Skin epidermis (tissue), 12 donors: Measurements from ENCODE around the gene PPIG.
"Not testable (repeated sequence)": the region's sequence is repeated elsewhere in the genome, so short reads cannot be mapped to it uniquely, and the experiment has no call there.

Experiments
- H3K27ac ChIP-seq, 21 experiments: fragments of 200-600 bp; sonication (generic) in 11 of 21; one replicate each; pipeline ENCODE4 v1.5.0; 2020; ENCODE audit warnings: mild to moderate bottlenecking in 3 of 21, inconsistent platforms in 2 of 21, moderate library complexity in 2 of 21
- H3K4me3 ChIP-seq, 7 experiments: fragments of 200-600 bp; sonication (generic) in 2 of 7; one replicate each; pipeline ENCODE4 v1.5.0; 2020; ENCODE audit warnings: inconsistent platforms in 2 of 7, mild to moderate bottlenecking in 2 of 7, moderate library complexity in 1 of 7

The PPIG gene

GRCh38 chr2:169658877-169659276 is 74.7 kb downstream of the PPIG start:
- H3K27ac ChIP-seq: no peak overlapping the region

DNA sequence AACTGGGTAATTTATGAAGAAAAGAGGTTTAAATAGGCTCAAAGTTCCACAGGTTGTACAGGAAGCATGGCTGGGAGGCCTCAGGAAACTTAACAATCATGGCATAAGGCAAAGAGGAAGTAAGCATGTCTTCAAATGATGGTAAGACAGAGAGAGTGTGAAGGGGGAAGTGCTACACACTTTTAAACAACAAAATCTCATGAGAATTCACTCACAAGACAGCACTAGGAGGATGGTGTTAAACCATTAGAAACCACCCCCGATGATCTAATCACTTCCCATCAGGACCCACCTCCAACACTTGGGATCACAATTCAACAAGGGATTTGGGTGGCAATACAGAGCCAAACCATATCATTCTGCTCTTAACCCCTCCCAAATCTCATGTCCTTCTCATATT is 75.2 kb downstream of the PPIG start:
- H3K27ac ChIP-seq: no peak overlapping the region

More at GRCh38 chr2:169658877-169659276, 74.7 kb downstream of the PPIG start:
- H3K4me3 ChIP-seq: no peak overlapping the region

DNA sequence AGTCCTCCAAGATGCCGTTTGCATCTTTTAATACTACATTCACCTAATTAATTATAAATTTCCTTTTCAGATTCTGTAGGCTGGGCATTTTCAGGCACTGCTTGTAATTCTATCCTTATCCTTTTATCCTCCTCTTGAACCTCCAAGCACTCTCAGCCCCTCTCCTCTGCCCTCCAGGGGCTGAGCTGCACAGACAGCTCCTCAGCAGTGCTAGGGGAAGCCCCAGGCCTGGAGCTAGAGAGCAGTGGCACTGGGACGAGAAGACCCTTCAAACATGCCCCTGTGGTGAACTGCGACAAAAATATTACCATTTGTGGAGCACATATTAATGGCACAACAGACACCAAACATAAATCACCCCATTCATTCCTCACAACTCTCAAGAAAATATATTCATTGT is 77.1 kb downstream of the PPIG start:
- no peak overlapping the region for H3K4me3 ChIP-seq
- no peak overlapping the region for H3K27ac ChIP-seq

More for the DNA sequence above, 75.2 kb downstream of the PPIG start:
- H3K4me3 ChIP-seq: no peak overlapping the region

- no peak overlapping the region for H3K27ac ChIP-seq
- H3K4me3 ChIP-seq: no peak overlapping the region
Observed at GRCh38 chr2:169662744-169663143, 78.6 kb downstream of the PPIG start.

DNA sequence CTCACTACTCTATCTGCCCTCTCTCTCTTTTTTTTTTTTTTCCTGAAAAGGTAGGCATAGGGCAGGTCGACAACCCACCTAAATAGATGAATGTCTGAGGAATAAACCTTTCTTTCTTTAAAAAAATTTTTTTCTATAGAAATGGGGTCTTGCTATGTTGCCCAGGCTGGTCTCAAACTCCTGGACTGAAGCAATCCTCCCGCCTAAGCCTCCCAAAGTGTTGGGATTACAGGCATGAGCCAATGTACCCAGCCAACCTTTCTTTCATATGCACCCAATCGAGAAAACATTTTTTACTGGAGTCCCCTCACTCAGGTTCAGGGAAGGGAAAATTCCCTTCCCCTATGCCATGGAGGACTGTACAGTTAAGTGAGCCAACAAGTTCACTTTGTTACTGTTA is 79.1 kb downstream of the PPIG start:
- no peak overlapping the region for H3K4me3 ChIP-seq

DNA sequence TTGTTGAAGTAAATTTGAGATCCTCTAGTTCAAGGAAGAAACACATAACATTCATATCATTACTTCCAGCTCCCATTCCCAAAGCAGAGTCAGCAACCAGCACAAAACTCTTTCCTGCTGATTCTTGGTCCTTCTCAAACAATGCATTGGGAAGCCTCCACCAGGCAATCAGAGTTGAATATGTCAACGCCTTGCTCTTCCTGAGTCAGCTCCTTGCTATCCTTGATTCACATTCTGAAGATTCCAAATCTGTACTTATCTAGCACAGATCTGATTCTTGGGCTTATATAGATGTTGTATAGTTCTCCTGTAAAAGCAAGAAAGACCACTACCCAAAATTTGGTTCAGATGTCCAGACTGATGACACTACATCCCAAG is 80.4 kb downstream of the PPIG start:
- Histone ChIP-seq H3K4me3 (no peak overlapping the region), H3K27ac (no peak overlapping the region)

More for the DNA sequence above, 79.1 kb downstream of the PPIG start:
- H3K27ac ChIP-seq: no peak overlapping the region

GRCh38 chr2:169664978-169665930 is 81.1 kb downstream of the PPIG start:
- Histone ChIP-seq H3K27ac (no peak overlapping the region), H3K4me3 (no peak overlapping the region)

DNA sequence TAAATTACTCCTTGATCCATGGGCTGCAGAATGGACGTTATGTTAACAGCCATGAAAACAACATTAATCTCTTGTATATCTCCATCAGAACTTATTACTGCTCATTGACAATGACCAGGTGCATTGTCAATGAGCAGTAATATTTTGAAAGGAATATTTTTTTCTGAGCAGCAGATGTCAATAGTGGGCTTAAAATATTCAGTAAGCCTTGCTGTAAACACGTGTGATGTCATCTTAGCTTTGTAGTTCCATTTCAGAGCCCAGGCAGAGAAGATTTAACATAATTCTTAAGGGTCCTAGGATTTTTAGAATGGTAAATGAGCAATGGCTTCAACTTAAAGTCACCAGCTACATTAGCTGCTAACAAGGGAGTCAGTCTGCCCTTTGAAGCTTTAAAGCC is 83.4 kb downstream of the PPIG start:
- H3K4me3 ChIP-seq: no peak overlapping the region
- no peak overlapping the region for H3K27ac ChIP-seq

DNA sequence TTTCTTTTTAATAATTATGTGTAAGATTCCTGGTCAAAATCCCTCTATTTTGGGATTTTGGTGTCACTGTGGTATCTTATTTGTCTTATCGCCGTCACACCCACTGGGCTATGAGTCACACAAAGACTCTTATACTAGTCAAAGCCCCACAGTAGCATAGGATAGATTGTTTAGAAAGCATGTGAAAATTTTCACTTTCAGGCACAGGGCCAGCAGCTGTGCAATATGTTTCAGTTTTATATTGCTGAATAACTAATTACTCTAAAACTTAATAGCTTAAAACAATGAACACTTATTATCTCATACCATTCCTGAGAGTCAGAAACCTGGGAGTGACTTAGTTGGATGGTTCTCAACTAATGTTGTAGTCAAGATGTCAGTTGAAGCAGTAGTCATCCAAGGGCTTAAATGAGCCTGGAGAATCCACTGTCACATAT is 86.1 kb downstream of the PPIG start:
- no peak overlapping the region for H3K27ac ChIP-seq
- H3K4me3 ChIP-seq: no peak overlapping the region

DNA sequence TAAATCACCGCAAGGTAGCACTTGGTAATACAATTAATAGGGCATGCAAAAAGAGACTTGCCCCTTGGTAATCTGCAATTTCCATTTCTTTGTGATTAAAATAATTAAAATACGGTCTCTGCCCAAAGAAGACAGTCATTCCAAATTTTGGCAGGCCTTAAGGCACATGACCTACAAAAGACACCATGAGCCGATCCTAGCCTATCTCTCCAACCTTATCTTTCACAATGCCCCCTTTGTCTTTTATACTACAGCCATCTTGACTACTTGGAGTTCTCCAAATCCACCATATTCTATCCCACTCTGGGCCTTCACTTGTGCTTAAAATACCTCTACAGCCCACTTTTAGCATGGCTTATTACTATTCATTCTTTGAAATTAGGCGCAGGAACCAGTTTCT is 86.8 kb downstream of the PPIG start:
- Histone ChIP-seq H3K27ac (no peak overlapping the region), H3K4me3 (no peak overlapping the region)

GRCh38 chr2:169672406-169672805 is 88.3 kb downstream of the PPIG start:
- H3K27ac ChIP-seq: no peak overlapping the region
- no peak overlapping the region for H3K4me3 ChIP-seq

DNA sequence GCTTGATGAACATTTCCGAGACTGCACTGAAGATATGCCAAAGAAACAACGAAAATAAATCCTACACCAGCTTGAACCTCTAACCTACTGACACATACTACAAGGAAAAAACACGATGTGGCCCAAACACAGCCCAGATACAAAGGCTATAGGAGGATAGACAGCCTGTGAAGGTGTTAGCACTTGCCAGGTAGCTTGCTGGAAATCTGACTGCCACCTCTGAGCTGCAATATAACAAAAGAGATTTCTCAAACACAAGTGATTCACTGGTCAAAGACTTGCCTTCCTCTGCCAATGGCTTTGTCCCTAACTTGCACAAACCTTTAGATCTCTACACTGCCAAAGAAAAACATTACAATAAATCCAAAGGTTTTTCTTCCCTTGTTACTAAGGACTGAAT is 89.0 kb downstream of the PPIG start:
- no peak overlapping the region for H3K4me3 ChIP-seq

GRCh38 chr2:169673921-169674320 is 89.8 kb downstream of the PPIG start:
- Histone ChIP-seq H3K27ac (no peak overlapping the region), H3K4me3 (no peak overlapping the region)

More for the DNA sequence above, 89.0 kb downstream of the PPIG start:
- no peak overlapping the region for H3K27ac ChIP-seq

DNA sequence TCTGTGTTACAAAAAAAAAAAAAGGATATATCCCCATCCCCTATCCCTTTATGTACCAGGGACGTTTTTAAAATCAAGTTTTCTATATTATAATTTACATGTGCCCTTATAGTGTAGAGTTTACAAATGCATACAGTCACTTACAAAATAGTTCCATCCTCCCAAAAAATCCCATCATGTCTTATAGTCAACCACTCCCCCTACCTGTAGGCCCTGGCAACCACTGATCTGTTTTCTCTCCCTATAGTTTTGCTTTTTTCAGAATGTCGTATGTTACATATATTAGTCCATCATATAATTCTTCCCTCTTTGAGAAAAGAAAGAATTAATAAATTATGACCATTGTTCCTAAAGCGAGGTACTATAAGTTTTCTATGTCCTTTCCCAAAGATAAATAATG is 92.2 kb downstream of the PPIG start:
- Histone ChIP-seq H3K27ac (no peak overlapping the region), H3K4me3 (no peak overlapping the region)

DNA sequence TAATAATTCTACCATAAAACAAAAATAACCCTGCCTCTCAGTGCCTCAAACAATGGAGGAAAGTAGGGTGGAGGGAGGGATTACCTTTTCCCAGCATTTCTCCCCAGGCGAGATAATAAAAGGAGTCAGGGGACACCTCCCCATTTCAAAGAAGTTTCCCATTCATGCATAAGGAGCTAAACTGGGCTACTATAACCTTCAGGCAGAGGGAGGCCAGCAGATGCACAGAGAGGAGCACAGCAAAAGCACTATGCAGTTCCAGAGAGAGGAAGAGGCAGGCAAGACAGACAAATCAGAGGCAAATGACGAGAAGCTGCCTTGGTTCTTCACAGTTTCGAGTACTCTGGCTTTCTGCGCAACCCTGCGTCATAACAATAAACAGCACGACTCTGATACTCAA is 92.7 kb downstream of the PPIG start:
- H3K4me3 ChIP-seq: no peak overlapping the region
- H3K27ac ChIP-seq: no peak overlapping the region

DNA sequence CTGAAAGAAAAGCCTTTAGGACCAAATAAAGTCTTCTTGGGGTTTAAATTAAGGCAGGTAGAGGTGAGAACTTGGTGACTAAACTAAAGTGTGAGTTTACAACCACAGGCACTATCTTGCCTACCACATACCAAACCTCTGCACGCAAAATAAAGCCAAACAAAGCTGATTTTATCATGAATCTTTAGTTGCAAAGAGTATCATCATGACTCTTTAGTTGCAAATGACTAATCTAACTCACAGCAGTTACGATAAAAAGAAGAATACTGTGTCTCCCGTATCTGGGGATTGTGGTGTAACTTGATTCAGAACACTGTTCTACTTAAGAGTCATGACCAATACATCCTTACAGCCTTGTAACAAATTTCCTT is 98.9 kb downstream of the PPIG start:
- Histone ChIP-seq H3K27ac (no peak overlapping the region), H3K4me3 (no peak overlapping the region)

DNA sequence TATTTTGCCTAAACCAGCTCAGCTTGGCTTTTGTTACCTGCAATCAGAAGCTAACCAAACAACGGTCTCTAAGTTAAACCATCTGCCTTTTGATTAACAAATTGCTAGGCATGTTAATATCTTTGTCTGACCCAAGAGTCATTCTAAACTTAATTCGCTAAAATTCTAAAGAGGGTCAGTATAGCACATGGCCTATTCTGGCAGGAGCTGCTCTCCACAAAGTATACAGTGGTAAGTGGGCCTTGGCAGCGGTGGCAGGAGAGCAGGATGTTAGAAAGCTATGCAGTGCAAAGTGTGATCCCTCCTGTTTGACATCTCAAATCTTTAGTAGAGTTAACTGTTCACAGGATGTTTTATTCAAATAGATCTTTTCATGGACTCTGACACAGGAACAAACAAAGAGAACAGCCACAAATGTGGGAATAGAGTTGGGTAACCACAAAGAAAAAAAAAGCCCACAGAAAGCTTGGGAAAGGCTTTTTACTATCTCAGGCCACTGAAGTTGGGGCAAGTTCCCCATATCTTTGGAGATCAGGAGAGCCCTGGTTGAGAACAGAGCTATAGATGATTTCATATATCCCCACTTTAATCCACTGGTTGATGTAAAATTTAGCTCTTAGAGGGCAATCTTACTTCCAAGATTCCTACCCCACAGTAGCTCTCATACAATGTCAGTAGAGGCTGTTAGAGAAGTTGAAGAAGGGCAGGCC is 99.4 kb downstream of the PPIG start:
- Histone ChIP-seq H3K4me3 (no peak overlapping the region), H3K27ac (no peak overlapping the region)

GRCh38 chr2:169684135-169684565 is 100.0 kb downstream of the PPIG start:
- no peak overlapping the region for H3K4me3 ChIP-seq
- H3K27ac ChIP-seq: no peak overlapping the region

DNA sequence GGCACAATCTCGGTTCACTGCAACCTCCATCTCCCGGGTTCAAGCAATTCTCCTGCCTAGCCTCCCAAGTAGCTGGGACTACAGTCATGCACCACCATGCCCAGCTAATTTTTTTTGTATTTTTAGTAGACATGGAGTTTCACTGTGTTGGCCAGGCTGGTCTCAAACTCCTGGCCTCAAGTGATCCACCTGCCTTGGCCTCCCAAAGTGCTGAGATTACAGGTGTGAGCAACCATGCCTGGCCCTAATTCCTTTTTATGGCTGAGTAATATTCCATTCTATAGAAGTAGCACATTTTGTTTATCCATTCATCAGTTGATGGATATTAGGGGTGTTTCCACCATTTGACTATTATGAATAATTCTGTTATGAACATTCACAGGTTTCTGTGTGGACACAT is 100.6 kb downstream of the PPIG start:
- H3K27ac ChIP-seq, H3K4me3 ChIP-seq: not testable (repeated sequence)

GRCh38 chr2:169686825-169687224 is 102.7 kb downstream of the PPIG start:
- not testable (repeated sequence) for H3K4me3 ChIP-seq

DNA sequence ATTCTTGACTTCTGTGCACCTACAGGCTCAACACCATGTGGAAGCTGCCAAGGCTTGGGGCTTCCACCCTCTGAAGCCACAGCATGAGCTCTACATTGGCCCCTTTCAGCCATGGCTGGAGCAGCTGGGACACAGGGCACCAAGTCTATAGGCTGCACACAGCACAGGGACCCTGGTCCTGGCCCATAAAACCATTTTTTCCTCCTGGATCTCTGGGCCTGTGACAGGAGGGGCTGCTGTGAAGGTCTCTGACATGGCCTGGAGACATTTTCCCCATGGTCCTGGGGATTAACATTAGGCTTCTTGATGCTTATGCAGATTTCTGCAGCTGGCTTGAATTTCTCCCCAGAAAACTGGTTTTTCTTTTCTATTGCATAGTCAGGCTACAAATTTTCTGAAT is 103.8 kb downstream of the PPIG start:
- H3K27ac ChIP-seq, H3K4me3 ChIP-seq: not testable (repeated sequence)

More at GRCh38 chr2:169686825-169687224, 102.7 kb downstream of the PPIG start:
- not testable (repeated sequence) for H3K27ac ChIP-seq
